AG10803 (cell line): ENCODE results near the gene DHCR7.

Source experiments
- DNase-seq: peaks from one replicate; pipeline ENCODE4 v3.0.0; 2010; ENCODE audit warnings: low read depth
- H3K4me3 ChIP-seq: 2 replicates; pipeline ENCODE4 v1.5.1; 2011; ENCODE audit warnings: mild to moderate bottlenecking, low read length, control low read depth
- CTCF ChIP-seq: conservative IDR thresholded peaks from 2 replicates; pipeline ENCODE4 v1.5.1; 2011; ENCODE audit warnings: mild to moderate bottlenecking, low read length, control low read depth, inconsistent platforms

Gene DHCR7

GRCh38 chr11:71472941-71473792 is 25.0 kb upstream of the DHCR7 start:
- DNase-seq, result no peak
- no peak for TF ChIP-seq CTCF
- H3K4me3 ChIP-seq, result no peak overlapping the region

DNA sequence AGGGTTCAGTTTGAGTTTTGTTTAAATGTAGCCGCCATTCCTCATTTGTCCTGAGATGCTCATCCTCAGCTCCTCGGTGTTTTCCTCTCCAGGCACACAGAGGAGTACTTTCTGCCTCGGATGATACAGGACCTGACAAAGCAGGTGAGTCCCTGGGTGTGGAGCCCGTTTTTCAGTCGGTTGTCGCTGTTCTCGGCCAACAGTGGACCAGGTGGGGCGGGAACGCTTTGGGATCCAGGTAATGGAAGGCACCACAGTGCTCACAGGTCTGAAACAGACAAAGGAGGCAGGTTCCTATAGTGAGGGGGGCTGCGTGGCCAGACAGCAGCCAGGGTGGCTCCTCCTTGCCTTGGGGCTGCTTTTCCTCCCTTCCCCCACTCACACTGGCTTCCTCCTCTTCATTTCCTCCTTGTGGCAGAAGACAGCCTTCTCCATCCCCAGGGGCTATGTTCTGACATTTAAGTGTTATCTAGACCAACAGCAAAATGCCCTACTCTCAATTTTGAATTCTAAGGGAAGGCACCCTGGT is 24.2 kb upstream of the DHCR7 start:
- TF ChIP-seq CTCF, result no peak
- no peak for DNase-seq
- H3K4me3 ChIP-seq, result no peak overlapping the region

DNA sequence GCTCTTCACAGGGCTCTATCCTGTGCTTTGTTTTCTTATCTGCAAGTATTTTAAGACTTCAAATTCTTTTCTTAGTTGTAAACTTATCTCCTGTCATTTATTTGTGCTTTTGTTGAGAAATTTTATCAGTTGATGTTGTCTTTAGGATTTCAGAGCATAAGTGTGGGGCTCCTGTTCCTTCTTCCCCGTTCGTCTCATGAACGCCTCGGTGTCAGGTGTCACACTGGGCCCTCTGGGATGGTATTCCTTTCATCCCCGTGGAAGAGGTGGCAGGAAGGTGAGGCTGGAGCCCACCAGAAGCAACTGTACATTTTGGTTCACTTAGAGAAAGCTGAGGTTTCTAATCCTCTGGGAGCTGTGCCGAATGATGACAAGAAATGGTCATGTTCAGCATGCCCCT is 22.8 kb upstream of the DHCR7 start:
- no peak for TF ChIP-seq CTCF
- no peak for DNase-seq

GRCh38 chr11:71467164-71467563 is 19.0 kb upstream of the DHCR7 start:
- DNase-seq, result no peak
- no peak for TF ChIP-seq CTCF
- no peak overlapping the region for H3K4me3 ChIP-seq

More for the DNA sequence above, 22.8 kb upstream of the DHCR7 start:
- no peak overlapping the region for H3K4me3 ChIP-seq

DNA sequence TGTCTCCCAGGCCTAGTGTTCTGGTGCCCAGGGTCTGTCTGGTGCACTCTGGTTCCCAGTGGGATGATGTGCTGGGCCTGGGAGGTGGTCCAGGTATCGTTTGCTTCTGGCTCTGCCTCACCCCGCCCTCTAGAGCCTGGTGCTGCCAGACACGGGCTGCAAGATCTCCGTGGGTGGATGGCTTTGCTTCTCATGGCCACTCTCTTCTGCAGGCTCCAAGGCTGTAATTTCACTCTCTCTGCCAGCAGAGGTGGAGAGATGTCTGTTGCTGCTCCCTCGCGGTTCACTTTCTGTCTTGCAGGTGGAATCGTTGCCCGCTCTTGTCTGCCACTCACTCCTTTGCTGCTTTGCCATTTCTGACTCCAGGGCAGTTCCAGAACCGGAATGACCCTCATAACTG is 18.2 kb upstream of the DHCR7 start:
- TF ChIP-seq CTCF, result no peak

DNA sequence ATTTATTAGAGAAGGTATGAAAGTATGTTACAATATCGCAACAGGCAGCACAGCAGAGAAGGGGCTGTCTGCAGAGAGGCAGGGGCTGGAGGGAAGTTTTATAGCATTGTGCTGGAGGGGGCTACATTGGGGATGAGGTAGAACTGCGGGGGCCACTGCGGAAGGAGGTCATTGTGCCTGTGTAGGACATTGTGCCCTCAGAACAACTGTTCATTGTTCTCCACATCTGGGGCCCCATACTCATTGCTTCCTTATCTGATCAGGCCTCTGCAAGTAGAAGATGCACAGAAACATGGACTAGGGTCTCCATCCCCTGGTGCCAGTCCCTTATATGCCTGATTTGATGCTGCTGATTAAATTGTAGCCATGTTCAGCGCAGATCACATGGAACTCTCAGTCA is 16.9 kb upstream of the DHCR7 start:
- H3K4me3 ChIP-seq, result no peak overlapping the region
- no peak for TF ChIP-seq CTCF
- no peak for DNase-seq

More for the DNA sequence above, 18.2 kb upstream of the DHCR7 start:
- H3K4me3 ChIP-seq, result no peak overlapping the region
- DNase-seq, result no peak
